ENCODE measurements around the gene EHMT1.

EHMT1 gene

DNA sequence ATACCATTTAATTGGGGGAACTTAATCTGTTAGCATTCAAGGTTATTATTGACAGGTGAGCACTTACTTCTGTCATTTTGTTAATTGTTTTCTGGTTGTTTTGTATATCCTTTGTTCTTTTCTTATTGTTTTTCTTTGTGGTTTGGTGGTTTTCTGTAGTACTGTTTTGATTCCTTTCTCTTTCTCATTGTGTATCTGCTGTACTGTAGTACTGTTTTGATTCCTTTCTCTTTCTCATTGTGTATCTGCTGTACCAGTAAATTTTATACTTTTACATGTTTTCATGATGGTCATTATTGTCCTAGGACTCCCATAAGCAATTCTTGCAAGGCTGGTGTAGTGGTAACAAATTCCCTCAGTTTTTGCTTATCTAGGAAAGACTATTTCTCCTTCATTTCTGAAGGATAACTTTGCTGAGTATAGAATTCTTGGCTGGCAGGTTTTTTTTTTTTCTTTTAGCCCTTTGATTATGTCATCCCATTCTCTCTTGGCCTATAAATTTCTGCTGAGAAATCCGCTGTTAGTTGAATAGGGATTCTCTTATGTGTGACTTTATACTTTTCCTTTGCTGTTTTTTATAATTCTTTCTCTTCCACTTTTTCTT is 234.7 kb downstream of the EHMT1 start:
- no peaks in the 10 kb centered on the region for H3K9me3 ChIP-seq (ENCODE audit: low read depth, low read length)
- H3K27ac ChIP-seq, result no peak overlapping the region
- no peak for DNase-seq (ENCODE audit: low read depth, low spot score)
- no peak overlapping the region for H3K4me3 ChIP-seq
- no peak overlapping the region for H3K9ac ChIP-seq (ENCODE audit: insufficient read length)
- H3K36me3 ChIP-seq (ENCODE audit: insufficient read depth, low read length), result no peaks in the 10 kb centered on the region
- TF ChIP-seq EZH2 (IDR thresholded peaks at IDR 0.05), result no peak
- no peak for TF ChIP-seq POLR2AphosphoS5 (IDR thresholded peaks at IDR 0.05; ENCODE audit: borderline replicate concordance, low read depth, low read length)
- no peak for TF ChIP-seq FOXP2 (optimal IDR thresholded peaks at IDR 0.05; ENCODE audit: control extremely low read depth, extremely low read length, insufficient read depth)

- TF ChIP-seq EZH2 (IDR thresholded peaks at IDR 0.05), result no peak
- TF ChIP-seq POLR2AphosphoS5 (IDR thresholded peaks at IDR 0.05; ENCODE audit: borderline replicate concordance, low read depth, low read length), result no peak
- TF ChIP-seq FOXP2 (optimal IDR thresholded peaks at IDR 0.05; ENCODE audit: control extremely low read depth, extremely low read length, insufficient read depth), result no peak
- no peaks in the 10 kb centered on the region for H3K36me3 ChIP-seq (ENCODE audit: insufficient read depth, low read length)
- no peak for DNase-seq (ENCODE audit: low read depth, low spot score)
- H3K27ac ChIP-seq, result no peak overlapping the region
- no peaks in the 10 kb centered on the region for H3K9me3 ChIP-seq (ENCODE audit: low read depth, low read length)
- H3K9ac ChIP-seq (ENCODE audit: insufficient read length), result no peak overlapping the region
- H3K4me3 ChIP-seq, result no peak overlapping the region
Observed at GRCh38 chr9:137860361-137860760, 241.6 kb downstream of the EHMT1 start.

- H3K27ac ChIP-seq, result no peak overlapping the region
- H3K9ac ChIP-seq (ENCODE audit: insufficient read length), result no peak overlapping the region
- DNase-seq (ENCODE audit: low read depth, low spot score), result no peak
- H3K4me3 ChIP-seq, result no peak overlapping the region
- no peaks in the 10 kb centered on the region for H3K36me3 ChIP-seq (ENCODE audit: insufficient read depth, low read length)
- no peak for TF ChIP-seq FOXP2 (optimal IDR thresholded peaks at IDR 0.05; ENCODE audit: control extremely low read depth, extremely low read length, insufficient read depth)
- TF ChIP-seq POLR2AphosphoS5 (IDR thresholded peaks at IDR 0.05; ENCODE audit: borderline replicate concordance, low read depth, low read length), result no peak
- TF ChIP-seq EZH2 (IDR thresholded peaks at IDR 0.05), result no peak
- no peaks in the 10 kb centered on the region for H3K9me3 ChIP-seq (ENCODE audit: low read depth, low read length)
Observed at GRCh38 chr9:137865581-137866145, 246.9 kb downstream of the EHMT1 start.

DNA sequence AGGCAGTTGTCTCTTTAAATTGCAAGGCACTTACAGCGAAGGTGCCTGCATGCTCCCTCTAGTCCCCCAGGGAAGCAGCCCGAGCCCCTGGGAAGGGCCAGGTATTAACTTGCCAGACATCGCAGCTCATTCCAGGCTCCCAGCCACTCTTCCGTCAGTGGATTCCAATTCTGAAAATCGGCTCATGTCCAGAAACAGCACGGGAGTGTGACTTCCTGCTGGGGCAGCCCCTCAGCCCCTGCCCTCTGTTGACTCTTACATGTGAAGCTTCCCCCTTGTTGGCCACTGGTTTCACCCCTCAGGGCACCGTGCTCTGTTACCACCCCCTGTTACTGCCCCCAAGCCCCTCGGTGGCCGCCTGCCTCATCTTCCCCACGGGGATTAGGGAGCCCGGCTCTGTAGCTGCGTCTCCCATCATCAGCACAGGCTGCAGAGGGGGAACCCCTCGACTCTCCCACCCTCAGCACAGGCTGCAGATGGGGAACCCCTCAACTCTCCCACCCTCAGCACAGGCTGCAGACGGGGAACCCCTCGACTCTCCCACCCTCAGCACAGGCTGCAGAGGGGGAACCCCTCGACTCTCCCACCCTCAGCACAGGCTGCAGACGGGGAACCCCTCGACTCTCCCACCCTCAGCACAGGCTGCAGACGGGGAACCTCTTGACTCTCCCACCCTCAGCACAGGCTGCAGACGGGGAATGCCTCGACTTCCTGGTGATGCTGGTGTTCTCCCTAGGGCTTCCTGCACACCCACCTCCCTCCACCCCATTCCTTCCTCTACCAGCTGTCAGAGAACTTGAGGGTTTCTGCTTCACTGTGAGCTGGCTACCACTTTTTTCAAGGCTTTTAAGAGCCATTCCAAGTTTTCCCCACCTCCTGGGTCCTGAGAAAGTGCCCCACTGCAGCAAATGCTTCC is 247.7 kb downstream of the EHMT1 start:
- Histone ChIP-seq H3K27ac (no peak overlapping the region), H3K4me3 (no peak overlapping the region)
- TF ChIP-seq EZH2 (IDR thresholded peaks at IDR 0.05), result no peak
- TF ChIP-seq POLR2AphosphoS5 (IDR thresholded peaks at IDR 0.05; ENCODE audit: borderline replicate concordance, low read depth, low read length), result no peak

DNA sequence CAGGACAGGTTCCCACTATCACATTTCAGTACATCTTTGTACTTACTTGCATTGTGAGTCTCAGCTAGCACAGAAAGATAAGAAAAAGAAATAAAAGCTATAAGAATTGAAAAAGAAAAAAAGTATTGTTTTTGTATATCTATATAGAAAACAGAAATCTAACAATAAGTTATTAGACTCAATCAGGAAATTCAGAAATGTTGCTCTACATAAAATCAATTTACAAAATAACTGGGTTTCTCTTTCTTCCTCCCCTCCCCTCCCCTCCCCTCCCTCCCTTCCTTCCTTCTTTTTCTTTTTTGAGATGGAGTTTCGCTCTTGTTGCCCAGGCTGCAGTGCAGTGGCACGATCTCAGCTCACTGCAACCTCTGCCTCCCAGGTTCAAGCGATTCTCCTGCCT is 251.6 kb downstream of the EHMT1 start:
- no peak for DNase-seq (ENCODE audit: low read depth, low spot score)
- no peaks in the 10 kb centered on the region for H3K9me3 ChIP-seq (ENCODE audit: low read depth, low read length)
- no peak overlapping the region for H3K9ac ChIP-seq (ENCODE audit: insufficient read length)
- TF ChIP-seq FOXP2 (optimal IDR thresholded peaks at IDR 0.05; ENCODE audit: control extremely low read depth, extremely low read length, insufficient read depth) (no peak), EZH2 (IDR thresholded peaks at IDR 0.05) (no peak), POLR2AphosphoS5 (IDR thresholded peaks at IDR 0.05; ENCODE audit: borderline replicate concordance, low read depth, low read length) (no peak)
- no peaks in the 10 kb centered on the region for H3K36me3 ChIP-seq (ENCODE audit: insufficient read depth, low read length)
- H3K4me3 ChIP-seq, result no peak overlapping the region
- H3K27ac ChIP-seq, result no peak overlapping the region

More for the DNA sequence above, 247.7 kb downstream of the EHMT1 start:
- H3K9me3 ChIP-seq (ENCODE audit: low read depth, low read length), result no peaks in the 10 kb centered on the region
- no peak overlapping the region for H3K9ac ChIP-seq (ENCODE audit: insufficient read length)
- H3K36me3 ChIP-seq (ENCODE audit: insufficient read depth, low read length), result no peaks in the 10 kb centered on the region
- no peak for DNase-seq (ENCODE audit: low read depth, low spot score)

GRCh38 chr9:137872296-137872695 is 253.5 kb downstream of the EHMT1 start:
- no peak for DNase-seq (ENCODE audit: low read depth, low spot score)
- TF ChIP-seq FOXP2 (optimal IDR thresholded peaks at IDR 0.05; ENCODE audit: control extremely low read depth, extremely low read length, insufficient read depth) (no peak), POLR2AphosphoS5 (IDR thresholded peaks at IDR 0.05; ENCODE audit: borderline replicate concordance, low read depth, low read length) (no peak), EZH2 (IDR thresholded peaks at IDR 0.05) (no peak)
- no peak overlapping the region for H3K4me3 ChIP-seq
- H3K9ac ChIP-seq (ENCODE audit: insufficient read length), result no peak overlapping the region
- H3K27ac ChIP-seq, result no peak overlapping the region
- no peaks in the 10 kb centered on the region for H3K9me3 ChIP-seq (ENCODE audit: low read depth, low read length)
- H3K36me3 ChIP-seq (ENCODE audit: insufficient read depth, low read length), result no peaks in the 10 kb centered on the region

- Histone ChIP-seq H3K27ac (no peak overlapping the region), H3K9me3 (ENCODE audit: low read depth, low read length) (no peaks in the 10 kb centered on the region), H3K4me3 (no peak overlapping the region), H3K9ac (ENCODE audit: insufficient read length) (no peak overlapping the region), H3K36me3 (ENCODE audit: insufficient read depth, low read length) (no peaks in the 10 kb centered on the region)
- TF ChIP-seq POLR2AphosphoS5 (IDR thresholded peaks at IDR 0.05; ENCODE audit: borderline replicate concordance, low read depth, low read length) (no peak), FOXP2 (optimal IDR thresholded peaks at IDR 0.05; ENCODE audit: control extremely low read depth, extremely low read length, insufficient read depth) (no peak), EZH2 (IDR thresholded peaks at IDR 0.05) (no peak)
- DNase-seq (ENCODE audit: low read depth, low spot score), result no peak
Observed at GRCh38 chr9:137873408-137873807, 254.6 kb downstream of the EHMT1 start.

GRCh38 chr9:137873858-137874362 is 255.1 kb downstream of the EHMT1 start:
- Histone ChIP-seq H3K9ac (ENCODE audit: insufficient read length) (no peak overlapping the region), H3K4me3 (no peak overlapping the region), H3K36me3 (ENCODE audit: insufficient read depth, low read length) (no peaks in the 10 kb centered on the region), H3K27ac (no peak overlapping the region), H3K9me3 (ENCODE audit: low read depth, low read length) (no peaks in the 10 kb centered on the region)
- no peak for TF ChIP-seq FOXP2 (optimal IDR thresholded peaks at IDR 0.05; ENCODE audit: control extremely low read depth, extremely low read length, insufficient read depth)
- TF ChIP-seq EZH2 (IDR thresholded peaks at IDR 0.05), result no peak
- TF ChIP-seq POLR2AphosphoS5 (IDR thresholded peaks at IDR 0.05; ENCODE audit: borderline replicate concordance, low read depth, low read length), result no peak
- no peak for DNase-seq (ENCODE audit: low read depth, low spot score)
